Lower leg skin (tissue), 4 donors: ENCODE results near the gene ATG7. TPM values are rescaled to one million over a fixed set of nuclear protein-coding genes. Genes with fewer than 3 reads are reported as not detected.

ENCODE experiments used
- DNase-seq, 2 donors: peaks; one replicate each; pipeline ENCODE4 v3.0.0-alpha.2; 2019; ENCODE audit warnings: low spot score in 2 of 2
- H3K4me3 ChIP-seq: fragments of 200-600 bp; sonication (generic); 2 replicates; pipeline ENCODE4 v1.5.1; 2017; ENCODE audit warnings: mild to moderate bottlenecking, low read depth; ENCODE audit not compliant: poor library complexity, severe bottlenecking
- POLR2A ChIP-seq, 2 donors: fragments of 450-650 bp; IDR thresholded peaks; one replicate each; pipeline ENCODE4 v1.6.1; 2016 to 2017; ENCODE audit warnings: antibody characterized with exemption in 2 of 2, mild to moderate bottlenecking in 1 of 2, moderate library complexity in 1 of 2
- WGBS, 2 donors: methylation state at CpG; one replicate each; pipeline ENCODE4 v1.1.5; 2018; 5-methylcytosine and 5-hydroxymethylcytosine counted together
- intact Hi-C: fragments of 100-400 bp; cut with DNase I; formaldehyde crosslinking; loops from one replicate; pipeline ENCODE4 v1.15.0; 2023; ENCODE audit warnings: low total_unique reads
- total RNA-seq, 4 donors: library from RNA; depleted of rRNA; stranded (reverse); fragments of >200 nt; gene quantifications; one replicate each; pipeline ENCODE4 v1.1.0, GENCODE V29; 2016
- TF ChIP-seq, protein P1 (sequence below), 3 donors: fragments of 450-650 bp; IDR thresholded peaks; one replicate each; pipeline ENCODE4 v1.5.1; 2016; ENCODE audit warnings: antibody characterized with exemption in 3 of 3, mild to moderate bottlenecking in 3 of 3, moderate library complexity in 2 of 3

ATG7 gene
- total RNA-seq, 4 donors from 2014 or later: 38.8 to 110 (median 53.2) TPM

DNA sequence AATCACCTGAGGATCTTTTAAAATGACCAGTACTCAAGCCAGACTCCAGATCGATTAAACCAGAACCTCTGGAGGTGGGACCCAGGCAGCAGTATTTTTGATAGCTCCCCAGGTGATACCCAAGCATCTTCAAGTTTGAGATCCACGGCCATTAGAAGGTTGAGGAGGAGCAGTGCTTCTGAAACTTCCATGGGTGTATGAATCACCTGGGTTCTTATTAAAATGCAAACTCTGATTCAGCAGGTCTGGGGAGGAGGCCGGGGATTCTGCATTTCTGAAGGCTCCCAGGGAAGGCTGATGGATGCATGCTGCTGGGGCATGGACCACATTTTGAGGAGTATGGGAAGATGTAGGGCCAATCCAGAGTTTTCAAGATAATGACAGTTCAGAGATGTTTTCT is 55.4 kb downstream of the ATG7 start:
- TF ChIP-seq, protein P1, sequence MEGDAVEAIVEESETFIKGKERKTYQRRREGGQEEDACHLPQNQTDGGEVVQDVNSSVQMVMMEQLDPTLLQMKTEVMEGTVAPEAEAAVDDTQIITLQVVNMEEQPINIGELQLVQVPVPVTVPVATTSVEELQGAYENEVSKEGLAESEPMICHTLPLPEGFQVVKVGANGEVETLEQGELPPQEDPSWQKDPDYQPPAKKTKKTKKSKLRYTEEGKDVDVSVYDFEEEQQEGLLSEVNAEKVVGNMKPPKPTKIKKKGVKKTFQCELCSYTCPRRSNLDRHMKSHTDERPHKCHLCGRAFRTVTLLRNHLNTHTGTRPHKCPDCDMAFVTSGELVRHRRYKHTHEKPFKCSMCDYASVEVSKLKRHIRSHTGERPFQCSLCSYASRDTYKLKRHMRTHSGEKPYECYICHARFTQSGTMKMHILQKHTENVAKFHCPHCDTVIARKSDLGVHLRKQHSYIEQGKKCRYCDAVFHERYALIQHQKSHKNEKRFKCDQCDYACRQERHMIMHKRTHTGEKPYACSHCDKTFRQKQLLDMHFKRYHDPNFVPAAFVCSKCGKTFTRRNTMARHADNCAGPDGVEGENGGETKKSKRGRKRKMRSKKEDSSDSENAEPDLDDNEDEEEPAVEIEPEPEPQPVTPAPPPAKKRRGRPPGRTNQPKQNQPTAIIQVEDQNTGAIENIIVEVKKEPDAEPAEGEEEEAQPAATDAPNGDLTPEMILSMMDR (IDR thresholded peaks at IDR 0.05): no peak
- H3K4me3 ChIP-seq: no peak overlapping the region
- intact Hi-C loops: no loop called here
- no peak for DNase-seq
- WGBS, 2 donors: 93 to 95% methylated on average over 3 of the region's 3 CpGs

DNA sequence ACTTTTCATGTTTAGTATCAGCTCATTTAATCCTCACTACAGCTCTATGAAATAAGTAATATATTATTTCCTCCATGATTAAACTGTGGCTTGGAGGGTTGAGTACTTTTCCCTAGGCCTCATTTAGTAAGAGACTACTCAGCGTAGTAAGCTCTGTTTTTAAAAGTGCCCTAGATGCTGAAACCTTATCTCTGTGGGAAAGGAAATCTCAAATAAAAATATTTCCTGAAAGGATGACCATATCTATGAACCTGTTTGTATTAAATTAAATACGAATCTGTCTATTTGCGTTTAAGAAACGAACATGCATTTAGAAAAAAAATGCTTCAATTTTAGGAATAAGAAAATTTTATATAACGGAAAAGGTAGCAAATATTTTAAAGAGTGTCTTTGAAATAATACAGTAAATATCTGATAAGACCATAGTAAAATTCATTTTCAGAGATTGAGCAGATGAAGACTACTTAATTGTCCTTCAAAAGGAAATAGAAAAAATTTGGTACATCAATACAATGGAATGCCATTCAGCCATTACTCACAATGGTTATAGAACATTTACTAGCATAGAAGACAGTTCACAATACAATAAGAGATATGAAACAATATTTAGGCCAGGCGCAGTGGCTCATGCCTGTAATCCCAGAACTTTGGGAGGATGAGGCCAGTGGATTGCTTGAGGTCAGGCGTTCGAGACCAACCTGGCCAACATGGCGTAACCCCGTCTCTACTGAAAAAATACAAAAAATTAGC is 56.2 kb downstream of the ATG7 start:
- intact Hi-C loops: no loop called here
- 91 to 95% methylated on average over 10 of the region's 10 CpGs for WGBS, 2 donors
- no peak for DNase-seq
- H3K4me3 ChIP-seq: no peak overlapping the region
- TF ChIP-seq, protein P1 (IDR thresholded peaks at IDR 0.05): no peak
- TF ChIP-seq POLR2A (IDR thresholded peaks at IDR 0.05): no peak

DNA sequence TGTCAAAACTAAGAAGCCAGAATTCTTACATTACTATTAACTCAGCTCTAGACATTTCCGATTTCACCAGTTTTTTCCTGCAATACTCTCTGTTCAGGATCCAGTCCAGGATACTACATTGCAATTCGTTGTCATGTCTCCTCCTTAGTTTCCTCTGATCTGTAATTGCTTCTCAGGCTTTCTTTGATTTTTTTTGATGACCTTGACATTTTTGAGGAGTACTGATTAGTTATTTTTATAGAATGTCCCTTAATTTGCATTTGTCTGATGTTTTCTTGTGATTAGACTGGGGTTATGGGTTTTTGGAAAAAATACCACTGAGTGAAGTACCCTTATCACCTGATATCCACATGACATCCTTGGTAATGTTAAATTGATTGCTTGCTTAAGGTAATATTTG is 57.6 kb downstream of the ATG7 start:
- no peak for DNase-seq
- TF ChIP-seq POLR2A (IDR thresholded peaks at IDR 0.05): no peak
- WGBS, 2 donors: 78 to 80% methylated on average over 2 of the region's 2 CpGs

DNA sequence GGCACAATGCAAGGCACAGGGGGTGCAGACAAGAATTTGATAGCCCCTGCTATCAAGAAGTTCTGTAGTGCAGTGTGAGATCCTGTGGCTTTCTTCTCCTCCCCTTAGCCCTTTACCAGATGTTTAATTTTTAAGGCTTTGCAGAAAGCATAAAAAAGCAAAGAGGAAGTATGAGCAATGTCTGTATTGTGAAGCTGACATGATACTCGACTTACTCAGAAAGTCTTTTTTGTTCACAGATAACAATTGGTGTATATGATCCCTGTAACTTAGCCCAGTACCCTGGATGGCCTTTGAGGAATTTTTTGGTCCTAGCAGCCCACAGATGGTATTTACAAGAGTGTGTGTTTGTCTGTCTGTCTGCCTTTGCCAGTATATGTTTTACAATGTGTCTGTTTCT is 58.9 kb downstream of the ATG7 start:
- no peak overlapping the region for H3K4me3 ChIP-seq
- DNase-seq: no peak
- TF ChIP-seq POLR2A (IDR thresholded peaks at IDR 0.05): no peak
- TF ChIP-seq, protein P1 (IDR thresholded peaks at IDR 0.05): no peak
- intact Hi-C loops: loop anchor here (10.0 kb wide), 3 partner anchors 56 to 176 kb away; partner anchors contain the start of genes ATG7 and HRH1
- WGBS, 2 donors: 39 to 55% methylated on average over 1 of the region's 1 CpG

More for the DNA sequence above, 57.6 kb downstream of the ATG7 start:
- intact Hi-C loops: loop anchor here (10.0 kb wide), 3 partner anchors 55 to 175 kb away; partner anchors contain the start of genes ATG7 and HRH1
- H3K4me3 ChIP-seq: no peak overlapping the region

DNA sequence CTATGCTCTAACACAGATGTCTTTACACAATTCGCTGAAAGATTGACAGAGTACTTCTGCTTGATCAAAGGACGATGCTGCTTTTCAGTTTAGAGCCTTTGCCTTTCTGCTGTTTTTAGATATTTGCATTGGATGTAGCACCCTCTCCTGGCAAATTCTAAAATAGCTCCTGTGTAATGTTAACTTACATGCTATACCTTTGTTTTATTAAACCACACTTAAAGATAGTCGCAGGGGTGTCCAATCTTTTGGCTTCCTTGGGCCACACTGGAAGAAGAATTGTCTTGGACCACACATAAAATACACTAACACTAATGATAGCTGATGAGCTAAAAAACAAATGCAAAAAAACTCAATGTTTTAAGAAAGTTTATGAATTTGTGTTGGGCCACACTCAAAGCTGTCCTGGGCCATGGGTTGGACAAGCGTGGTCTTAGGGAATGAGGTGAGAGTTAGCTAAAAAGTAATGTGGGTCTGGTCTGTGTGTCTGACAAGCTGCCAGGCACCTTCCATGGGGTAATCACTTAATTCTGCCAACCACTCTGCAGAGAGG is 62.9 kb downstream of the ATG7 start:
- intact Hi-C loops: loop anchor here (10.0 kb wide), 3 partner anchors 60 to 180 kb away; partner anchors contain the start of genes ATG7 and HRH1
- H3K4me3 ChIP-seq: no peak overlapping the region
- DNase-seq: peak in 1 of 2 donors; percentile 24
- TF ChIP-seq, protein P1 (IDR thresholded peaks at IDR 0.05): peak in 1 of 3 donors; percentile 42
- no peak for TF ChIP-seq POLR2A (IDR thresholded peaks at IDR 0.05)
- WGBS, 2 donors: 35 to 41% methylated on average over 4 of the region's 4 CpGs

DNA sequence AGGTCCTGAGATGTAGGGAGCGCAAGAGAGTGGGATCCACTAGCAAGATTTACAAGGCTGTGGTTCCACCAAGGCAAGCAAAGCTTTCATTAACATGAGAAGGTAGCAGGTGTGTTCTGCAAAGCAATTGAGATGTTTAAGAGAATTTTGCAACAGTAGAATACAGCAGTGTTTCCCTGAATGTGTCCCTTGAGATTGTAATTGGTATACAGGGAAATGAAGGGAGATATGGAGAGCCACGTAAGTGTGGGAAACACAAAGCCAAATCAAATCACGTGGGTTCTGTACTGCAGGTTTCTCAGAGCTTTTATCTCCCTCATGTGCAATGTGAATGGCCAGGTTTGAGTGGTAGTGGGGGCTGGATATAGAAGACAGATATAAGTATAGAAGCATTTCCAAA is 67.3 kb downstream of the ATG7 start:
- TF ChIP-seq POLR2A (IDR thresholded peaks at IDR 0.05): no peak
- TF ChIP-seq, protein P1 (IDR thresholded peaks at IDR 0.05): no peak
- intact Hi-C loops: loop anchor here (10.0 kb wide), 3 partner anchors 65 to 185 kb away; partner anchors contain the start of genes ATG7 and HRH1
- 88 to 94% methylated on average over 3 of the region's 3 CpGs for WGBS, 2 donors
- H3K4me3 ChIP-seq: no peak overlapping the region
- no peak for DNase-seq
